GDM1 (cell line): ENCODE data around the gene OAF.
"Not testable (repeated sequence)": the region's sequence is repeated elsewhere in the genome, so short reads cannot be mapped to it uniquely, and the experiment has no call there.

Experiments
- DNase-seq: peaks from one replicate; lab custom pipeline; 2025; lab: John Stamatoyannopoulos, UW

The OAF gene

DNA sequence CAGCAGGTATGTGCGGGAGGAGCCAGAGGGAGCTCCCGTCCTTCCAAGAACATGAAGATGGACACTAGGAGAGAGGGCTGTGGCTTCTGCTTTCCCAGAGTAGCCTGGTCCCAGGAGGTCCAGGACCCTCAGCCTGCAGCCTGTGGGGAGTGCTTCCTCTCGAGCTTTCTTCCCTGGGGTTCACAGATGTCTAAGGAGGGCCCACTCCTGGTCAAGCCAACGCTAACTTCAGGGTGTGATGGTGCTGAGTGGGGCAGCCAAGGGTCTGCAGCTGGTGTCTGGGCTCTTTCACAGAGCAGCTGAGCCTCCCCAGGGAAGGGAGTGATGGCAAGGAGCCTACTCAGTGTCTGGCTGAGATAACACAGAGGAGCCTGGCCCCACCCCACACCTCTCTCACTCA, 32.4 kb downstream of the OAF start:
- DNase-seq = no peak

DNA sequence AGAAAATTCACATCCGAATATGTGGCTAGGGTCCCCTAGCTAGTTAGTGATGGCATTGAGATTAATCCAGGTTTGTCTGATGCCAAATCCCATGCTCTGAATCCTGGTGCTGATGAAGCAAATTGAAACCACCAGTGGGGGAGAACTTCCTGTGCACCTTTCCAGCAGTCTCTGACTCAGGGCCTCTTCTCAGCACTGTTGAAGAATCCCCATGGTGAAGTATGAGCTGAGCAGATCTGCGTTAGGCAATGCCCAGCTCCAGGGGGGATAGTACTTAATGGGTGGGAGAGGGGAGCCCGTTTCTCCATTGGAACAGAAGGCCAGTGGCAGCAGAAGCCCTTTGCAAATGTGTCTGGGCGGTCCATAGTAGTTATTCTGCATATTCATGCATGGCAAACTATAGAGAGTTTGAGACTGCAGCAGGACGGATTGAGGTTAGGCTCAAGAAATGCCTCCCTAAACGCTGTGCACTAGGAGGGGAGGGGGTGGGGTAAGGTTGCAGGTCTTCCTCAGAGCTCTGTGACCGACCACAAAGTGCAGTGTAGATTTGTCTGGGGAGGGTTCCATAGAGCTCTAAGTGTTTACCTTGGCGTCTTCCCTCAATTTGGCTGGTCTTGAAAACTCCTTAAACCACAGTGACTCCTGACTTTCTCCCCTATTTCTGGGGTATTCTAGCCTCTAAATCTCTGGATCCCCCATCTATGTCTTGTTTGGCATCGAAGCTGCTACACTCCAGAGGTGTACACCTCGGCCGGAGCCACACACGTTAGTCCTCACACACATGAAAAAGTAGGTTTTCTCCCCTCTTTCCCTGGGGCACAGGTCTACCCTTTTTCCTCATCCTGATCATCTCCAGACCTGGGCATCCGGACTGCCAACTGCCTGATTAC, 33.9 kb downstream of the OAF start:
- DNase-seq = no peak

DNA sequence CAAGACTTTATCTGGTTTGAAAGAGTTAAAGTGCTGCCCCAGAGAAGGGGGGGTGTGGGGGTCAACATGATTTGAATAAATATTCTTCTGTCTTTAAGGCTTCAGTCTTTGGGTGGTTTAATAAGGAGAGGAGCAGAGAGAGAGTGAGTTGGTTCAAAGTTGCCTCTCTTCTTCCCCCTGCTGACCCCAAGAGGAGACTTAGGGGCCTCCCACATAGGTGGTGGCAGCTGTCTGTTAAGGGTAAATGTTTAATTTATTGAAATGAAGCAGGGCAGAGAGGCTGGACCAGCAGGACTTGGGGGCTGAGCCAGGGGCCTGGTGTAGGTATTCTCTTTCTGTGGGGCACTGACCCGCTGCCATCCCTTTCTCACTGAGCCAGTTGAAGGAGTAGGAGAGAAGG, 34.6 kb downstream of the OAF start:
- DNase-seq = no peak

DNA sequence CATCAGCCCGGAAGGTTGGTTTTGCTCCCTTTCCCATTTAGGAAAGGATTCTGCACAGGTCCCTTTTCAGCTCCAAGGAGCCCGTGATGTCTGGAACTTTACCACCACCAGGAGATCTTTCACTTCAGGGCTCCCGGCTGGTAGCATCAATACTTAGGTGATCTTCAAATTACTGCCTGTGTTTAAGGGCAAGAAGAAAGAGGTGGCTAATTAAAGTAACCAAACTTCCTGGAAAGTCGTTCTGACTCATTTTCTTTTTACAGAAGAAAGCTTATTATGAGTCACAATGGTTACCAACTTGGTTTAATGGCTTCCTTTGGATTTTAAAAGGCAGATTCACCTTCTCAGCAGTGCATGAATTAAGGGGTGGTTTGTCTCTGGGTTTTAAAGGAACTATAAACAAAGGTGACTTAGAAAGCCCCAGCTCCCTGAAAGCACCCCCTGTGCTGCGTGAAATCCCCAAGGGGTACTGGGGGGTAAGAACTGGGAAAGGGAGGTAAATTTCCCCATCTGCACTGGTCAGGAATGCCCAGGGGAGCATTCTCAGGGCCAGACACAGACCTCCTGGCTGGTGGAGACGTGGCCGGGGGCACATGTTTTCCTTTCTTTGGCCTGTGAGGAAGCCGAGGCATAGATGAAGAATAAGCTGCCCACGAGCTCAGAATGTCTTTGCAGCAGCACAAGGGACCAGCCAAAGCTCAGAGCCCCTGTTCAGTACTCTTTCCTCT, 37.9 kb downstream of the OAF start:
- DNase-seq = no peak

DNA sequence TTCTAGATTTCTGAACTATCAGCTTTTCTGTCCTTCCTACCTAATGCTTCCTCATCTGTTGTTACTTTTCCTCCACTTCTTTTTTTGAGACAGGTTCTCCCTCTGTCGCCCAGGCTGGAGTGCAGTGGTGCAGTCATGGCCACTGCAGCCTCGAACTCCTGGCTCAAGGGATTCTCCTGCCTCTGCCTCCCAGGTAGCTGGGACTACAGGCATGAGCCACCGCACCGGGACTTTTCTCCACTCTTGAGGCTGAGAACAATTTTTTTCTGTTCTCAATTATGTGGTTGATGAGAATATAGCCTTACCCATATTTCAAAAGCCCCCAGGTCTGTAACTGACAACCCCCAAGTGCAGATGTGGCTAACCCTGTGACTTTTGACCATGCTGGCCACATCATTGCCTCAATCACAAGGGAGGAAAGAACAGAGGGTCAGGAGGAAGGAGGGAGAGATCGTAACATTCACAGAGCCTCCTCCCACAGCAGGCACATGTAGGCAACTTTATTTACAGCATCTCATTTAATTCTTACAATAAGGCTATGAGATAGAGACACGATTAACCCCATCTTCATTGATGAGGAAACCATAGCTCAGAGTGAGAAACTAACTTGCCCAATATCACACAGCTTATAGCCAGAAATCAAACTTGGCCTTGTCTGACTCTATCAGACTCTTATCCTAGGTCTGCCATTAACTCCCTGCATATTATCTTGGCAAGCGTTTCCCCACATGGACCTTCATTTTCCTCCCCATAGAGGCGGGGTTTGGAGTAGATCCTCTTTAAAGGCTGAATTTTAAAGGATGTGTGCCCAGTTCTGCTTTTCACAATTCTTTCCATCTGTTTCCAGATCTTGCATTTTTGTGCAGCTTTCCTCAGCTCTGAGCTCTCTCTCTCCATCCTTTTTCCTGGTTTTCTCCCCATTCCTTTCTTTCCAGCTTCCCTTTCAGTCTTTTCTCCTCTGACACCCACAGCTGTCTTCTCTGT, 38.7 kb downstream of the OAF start:
- no peak for DNase-seq

DNA sequence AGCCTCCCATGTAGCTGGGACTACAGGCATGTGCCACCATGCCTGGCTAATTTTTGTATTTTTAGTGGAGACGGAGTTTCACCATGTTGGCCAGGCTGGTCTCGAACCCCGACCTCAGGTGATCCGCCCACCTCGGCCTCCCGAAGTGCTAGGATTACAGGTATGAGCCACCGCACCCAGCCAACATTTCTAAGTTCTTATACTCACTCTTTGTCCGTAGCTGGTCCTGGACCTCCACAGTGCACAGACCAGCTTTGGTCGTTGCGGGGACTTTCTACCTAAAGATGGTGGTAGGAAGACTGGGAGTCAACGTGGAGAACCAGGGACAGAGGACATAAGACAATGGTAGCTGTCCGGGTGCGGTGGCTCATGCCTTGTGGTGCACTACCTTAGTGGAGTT, 42.5 kb downstream of the OAF start:
- not testable (repeated sequence) for DNase-seq

DNA sequence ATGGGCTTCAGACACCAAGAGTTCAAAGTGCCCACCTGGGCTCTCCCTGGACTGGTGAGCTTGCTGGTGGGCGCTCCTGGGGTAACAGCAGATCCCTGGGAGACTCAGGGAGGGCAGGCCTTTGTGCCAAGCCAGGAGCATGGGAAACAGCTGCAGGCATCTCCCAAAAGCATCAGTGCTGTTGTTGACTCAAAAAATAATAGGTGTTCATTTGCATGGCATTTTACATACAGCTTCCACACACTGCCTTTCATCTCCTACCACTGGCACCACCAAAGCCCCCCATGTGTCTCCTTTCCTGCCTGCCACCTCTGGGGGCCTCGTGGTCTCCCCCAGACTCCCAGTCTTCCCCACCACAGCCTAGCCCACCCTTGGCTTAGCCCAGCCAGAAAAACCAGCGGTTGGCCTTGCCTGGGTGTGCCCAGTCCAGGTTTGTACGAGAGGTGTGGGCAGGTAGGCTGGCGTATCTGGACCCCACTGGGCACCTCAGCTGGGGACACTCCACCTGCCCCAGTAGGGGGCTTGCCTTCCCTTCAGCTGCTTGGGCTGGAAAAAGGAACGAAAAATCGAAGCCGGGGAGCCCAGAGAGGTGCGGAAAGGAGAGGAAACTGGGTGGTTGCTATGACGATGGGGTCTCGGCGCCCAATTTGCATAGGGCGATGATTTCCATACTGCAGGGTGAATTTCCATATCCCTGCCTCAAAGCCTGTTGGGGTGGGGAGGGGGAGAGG, 44.1 kb downstream of the OAF start:
- no peak for DNase-seq

DNA sequence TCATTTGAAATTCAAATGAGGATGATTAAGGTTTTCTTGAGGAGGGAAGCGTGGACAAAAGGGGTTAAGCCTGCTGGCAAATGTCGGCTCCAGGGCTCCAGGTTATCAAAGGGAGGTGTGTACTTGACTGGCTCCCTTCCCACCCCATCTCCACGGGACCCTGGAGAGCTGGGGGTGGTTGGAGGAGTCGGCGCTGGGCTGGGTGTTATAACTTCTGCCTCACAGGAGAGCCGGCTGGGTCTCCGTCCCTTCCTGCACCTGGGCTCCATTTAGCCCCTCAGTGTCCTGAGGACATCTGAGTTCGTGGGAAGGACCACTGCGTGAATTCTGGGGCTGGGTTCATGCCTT, 44.7 kb downstream of the OAF start:
- DNase-seq = no peak

DNA sequence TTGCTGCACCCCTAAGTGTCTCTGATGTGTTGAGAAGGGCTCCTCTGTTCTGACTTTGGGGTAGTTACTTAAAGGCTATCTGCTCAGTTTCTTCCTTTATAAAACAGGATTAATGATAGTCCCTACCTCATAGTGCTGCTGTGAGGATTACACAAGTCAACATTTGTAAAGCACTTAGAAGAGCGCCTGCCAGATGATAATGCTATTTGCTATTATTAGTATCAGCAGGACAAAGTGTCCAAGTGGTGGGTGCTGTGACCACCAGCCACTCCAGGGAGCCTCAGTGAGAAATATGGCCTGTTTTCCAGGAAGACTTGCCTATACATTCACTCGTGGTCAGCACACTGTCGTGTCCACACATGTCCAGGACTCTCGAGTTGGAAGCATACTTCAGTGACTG, 45.3 kb downstream of the OAF start:
- DNase-seq = no peak

DNA sequence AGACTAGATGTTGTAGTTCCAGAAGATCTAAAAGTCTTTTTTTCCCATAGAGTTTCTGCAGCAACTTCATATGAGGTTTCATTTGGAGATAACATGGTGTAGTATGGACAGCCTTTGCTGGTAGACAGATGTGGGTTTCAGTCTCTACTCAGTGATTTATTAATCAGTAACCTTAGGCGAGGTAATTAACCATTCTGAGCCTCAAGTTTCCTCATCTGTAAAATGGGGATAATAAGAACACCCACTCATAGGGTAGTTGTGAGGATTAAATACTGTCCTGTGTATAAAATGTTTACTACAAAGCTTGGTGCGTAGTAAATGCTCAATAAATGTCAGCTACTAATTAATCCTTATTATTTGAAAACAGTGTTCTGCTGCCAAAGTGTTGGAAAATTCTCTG, 45.9 kb downstream of the OAF start:
- DNase-seq = no peak

DNA sequence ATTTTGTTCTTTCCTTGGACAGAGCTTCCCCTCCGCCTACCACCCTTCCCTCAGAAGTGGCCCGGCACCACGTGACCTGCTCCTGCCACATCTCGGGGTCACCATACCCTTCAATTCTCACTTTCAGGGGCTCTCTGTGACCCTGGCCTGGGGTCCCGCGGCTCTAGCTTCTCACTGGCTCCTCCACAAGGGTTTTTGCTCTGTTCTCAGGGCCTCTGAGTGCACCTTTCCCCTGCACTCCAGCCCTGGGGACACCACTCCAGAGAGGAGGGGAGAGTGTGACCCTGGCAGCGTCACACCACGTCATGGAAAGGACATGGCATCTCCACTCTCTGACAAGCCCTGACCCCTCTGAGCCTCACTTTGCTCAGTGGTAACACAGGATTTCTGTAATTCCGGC, 46.5 kb downstream of the OAF start:
- no peak for DNase-seq

DNA sequence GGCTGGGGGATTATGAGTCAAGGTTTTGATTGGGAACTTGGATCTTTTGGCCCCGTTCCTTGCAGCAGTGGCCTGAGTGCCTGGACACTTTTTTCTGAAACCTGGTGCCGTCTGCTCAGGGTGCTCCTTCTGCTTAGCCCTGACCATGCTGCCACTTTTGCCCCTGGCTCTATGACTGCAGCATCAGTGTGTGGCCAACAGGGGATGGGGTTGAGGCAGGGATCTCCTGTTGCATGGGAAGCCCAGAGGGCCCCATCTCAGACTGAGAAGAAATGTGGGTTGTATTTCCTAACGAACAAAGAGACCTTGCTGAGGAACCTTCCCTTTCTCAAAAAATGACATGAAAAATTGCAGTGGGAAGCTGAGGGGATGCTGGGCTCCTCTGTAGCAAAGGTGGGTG, 47.8 kb downstream of the OAF start:
- DNase-seq = no peak

DNA sequence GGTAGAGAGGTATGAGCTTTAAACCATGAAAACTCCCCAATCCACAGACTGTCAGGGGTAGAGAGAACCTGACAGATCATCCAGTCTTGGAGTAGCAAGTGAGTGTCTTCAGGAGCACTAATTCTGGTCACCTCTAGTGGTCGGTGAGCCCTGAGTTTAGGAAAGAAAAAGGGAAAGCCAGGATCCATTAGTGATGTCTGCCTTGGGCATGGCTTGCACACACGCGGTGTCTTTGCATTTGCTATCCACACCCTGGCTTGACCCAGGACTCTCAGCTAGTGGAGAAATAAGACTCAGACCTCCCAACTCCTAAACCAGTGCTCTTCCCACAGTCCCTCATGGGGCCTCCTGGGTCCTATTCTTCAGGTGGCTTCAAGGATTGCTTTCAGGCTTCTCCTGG, 48.4 kb downstream of the OAF start:
- no peak for DNase-seq

DNA sequence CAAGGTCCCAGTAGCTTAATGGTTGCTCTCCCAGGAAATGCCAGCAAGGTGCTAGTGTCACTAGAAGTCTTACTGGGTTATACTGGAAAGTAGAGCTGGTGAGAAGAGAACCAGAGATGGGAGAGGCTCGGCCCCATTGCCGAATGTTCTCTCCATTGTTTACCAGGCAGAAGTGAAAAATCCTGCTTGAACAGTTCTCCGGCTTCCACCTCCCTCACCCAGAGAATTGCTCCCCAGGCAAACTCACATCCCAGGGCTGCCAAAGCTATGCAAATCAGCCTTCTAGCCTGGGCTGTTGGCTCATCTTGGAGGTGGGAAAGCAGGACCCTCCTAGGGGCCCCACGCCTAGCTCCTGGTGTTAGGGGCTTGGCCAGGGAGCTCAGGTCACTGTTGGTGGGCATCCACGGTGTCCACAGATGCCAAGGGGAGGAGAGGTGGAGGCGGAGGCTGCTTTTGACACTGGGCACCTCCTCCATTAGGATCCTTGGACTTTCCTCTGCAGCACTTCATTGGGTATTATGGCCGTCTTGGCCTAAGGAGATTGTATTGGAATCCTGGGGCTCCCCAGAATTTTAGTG, 49.2 kb downstream of the OAF start:
- DNase-seq = no peak

DNA sequence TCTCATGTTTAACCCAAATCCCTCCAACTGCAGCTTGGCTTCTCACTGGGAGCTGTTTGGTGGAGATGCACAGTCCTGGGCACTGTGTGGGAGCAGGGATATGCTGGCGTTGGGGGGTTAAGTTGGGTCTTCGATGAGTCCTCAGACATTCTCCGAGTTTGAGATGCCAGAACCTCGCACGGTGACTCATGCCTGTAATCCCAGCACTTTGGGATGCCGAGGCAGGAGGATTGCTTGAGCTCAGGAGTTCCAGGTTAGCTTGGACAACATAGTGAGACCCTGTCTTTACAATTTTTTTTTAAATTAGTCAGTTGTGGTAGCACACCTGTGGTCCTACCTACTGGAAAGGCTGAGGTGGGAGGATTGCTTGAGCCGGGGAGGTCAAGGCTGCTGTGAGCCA, 49.8 kb downstream of the OAF start:
- no peak for DNase-seq

DNA sequence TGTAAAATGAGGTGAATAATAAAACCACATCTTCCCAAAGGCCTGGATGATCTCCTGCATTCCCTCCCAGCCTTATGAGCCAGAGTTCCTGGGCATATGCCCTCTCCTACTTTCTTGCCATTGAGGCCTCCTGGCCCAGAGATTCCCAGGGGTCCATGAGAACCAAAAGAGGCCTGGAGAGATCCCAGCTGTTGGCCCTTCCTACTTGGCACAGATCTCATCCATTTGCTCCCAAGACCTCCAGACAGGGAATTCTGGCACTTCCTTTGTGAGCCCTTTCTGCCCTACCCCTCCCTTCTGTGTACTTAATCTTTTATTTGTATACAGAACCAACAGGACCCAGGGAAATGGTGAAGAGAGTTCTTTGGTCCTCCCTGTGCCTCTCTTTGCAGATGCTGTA, 50.5 kb downstream of the OAF start:
- DNase-seq = no peak

DNA sequence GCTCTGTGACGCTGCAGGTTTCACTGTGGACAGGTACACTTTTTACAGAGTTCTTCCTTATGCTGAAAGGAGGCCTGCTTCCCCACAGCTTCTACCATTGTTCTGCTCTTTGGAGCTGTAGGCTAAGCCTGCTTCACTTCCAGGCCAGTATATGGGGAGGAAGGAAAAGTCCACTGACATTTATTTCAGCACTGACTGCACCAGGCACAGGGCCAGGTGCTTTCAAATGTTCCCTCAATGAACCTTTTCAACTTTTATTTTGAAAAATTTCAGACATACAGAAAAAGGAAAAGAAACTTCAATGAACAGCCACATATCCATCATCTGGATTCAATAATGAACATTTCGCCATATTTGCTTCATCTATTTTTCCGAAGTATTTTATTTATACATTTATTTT, 51.1 kb downstream of the OAF start:
- DNase-seq = no peak

DNA sequence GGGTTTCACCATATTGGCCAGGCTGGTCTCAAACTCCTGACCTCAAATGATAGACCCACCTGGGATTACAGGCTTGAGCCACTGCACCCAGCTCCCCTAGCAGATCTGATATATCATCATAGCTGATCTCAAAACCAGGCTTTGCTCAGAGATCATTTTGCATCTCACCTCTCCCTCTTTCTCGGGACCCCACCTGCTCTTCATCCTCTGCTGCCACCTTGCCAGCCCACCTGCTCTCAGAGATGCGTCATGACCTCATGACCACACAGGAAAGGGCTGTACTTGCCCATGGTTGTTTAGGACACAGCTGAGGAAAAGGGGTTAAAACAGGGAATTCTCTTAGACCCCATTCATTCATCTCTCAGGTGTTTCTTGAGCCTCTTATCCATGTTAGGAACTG, 56.5 kb downstream of the OAF start:
- no peak for DNase-seq

DNA sequence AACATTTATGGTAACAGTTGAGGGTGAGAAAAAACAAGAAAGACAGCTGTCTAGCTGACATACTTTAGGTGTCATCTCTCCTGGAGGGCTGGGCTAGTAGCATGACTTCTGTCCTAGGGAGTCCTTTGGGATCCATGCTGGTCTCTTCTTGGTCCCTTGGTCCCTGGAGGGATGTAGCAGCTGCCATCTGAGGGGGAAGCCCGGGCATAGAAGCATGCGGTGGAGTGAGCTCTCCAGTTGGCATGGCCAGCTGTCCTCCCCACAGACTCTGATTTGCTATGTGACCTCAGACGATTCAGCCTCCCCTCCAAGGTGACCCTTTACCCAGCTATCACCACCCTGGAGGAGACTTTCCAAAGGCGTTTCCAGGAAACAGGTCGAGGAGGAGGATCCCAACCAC, 57.9 kb downstream of the OAF start:
- DNase-seq = no peak

DNA sequence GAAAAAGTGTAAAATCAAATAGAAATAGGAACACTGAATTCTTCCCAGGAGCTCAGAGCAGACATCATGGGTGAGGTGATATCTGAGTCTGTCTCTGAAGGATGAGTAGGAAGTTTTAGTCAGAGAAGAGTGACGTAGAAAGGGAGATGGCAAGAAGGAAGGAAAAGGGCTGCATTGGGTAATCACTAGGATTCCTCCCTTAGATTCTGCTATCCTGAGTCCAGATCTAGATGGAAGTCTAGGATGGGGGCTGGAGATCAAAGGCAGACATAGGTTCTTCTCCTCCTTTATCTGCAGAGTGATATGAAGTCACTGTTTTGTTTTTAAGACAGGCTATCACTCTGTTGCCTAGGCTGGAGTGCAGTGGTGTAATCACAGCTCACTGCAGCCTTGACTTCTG, 59.6 kb downstream of the OAF start:
- no peak for DNase-seq

DNA sequence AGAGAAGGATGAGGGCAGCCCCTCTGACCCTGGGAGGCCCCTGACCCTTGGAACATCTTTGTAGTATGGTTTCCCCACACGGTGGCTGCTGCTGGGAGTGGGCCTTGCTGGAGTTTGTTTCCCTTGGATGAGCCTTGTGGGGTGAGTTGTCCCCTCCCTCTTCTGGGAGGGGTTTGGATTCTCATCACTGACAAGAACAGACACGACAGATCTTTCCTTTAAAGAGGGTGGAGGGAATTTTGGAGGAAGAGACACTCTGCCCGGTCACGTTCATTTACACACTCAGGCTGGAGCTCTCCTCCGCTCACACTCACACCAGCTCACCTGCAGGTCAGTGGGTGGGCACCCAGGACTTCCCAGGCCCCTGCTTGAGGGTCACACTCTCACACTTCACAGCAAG, 60.8 kb downstream of the OAF start:
- DNase-seq = no peak

DNA sequence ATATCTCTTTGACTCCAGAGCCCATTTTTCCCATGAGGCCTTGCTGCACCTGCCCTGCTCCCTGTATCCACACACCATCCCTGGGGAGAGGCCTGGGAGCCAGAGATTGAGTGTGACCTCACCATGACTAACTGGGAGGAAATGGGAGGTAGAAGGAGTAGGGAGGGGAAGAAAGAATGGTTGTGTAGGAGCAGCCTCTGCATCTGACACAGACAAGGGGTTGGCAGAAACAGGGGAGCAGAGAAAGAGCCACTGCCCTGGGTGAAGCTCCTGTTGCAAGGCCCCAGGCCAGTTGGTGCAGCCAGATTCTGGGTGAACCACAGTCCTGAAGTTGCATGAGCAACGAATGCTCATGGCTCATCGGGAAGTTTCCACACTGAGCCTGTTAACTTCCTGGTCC, 61.5 kb downstream of the OAF start:
- no peak for DNase-seq
